Neutrophil (primary cell): Measurements from ENCODE around the gene TMEM135.
"Not testable (repeated sequence)": the region's sequence is repeated elsewhere in the genome, so short reads cannot be mapped to it uniquely, and the experiment has no call there.

ENCODE experiments used
- H3K27ac ChIP-seq: fragments of 200-600 bp; sonication (generic); 2 replicates; pipeline ENCODE4 v1.5.1; 2016; ENCODE audit warnings: mild to moderate bottlenecking, moderate library complexity
- H3K27me3 ChIP-seq: fragments of 200-600 bp; sonication (generic); 2 replicates; pipeline ENCODE4 v1.6.0; 2016; ENCODE audit warnings: mild to moderate bottlenecking
- H3K36me3 ChIP-seq: fragments of 200-600 bp; sonication (generic); 2 replicates; pipeline ENCODE4 v1.5.1; 2017
- H3K4me1 ChIP-seq, 2 experiments: fragments of 200-600 bp in 1 of 2; sonication (generic) in 1 of 2; 1 replicate in 1 of 2; 2 replicates in 1 of 2; pipeline versions ENCODE4 v1.5.1 to v1.6.1; 2013 to 2016; ENCODE audit warnings: low read depth in 1 of 2, low read length in 1 of 2, mild to moderate bottlenecking in 1 of 2, moderate library complexity in 1 of 2; ENCODE audit not compliant: control insufficient read depth in 1 of 2, insufficient read depth in 1 of 2
- H3K4me3 ChIP-seq, 2 experiments: fragments of 200-600 bp in 1 of 2; sonication (generic) in 1 of 2; 1 replicate in 1 of 2; 2 replicates in 1 of 2; pipeline ENCODE4 v1.5.1; 2013 to 2016; ENCODE audit warnings: low read depth in 1 of 2, low read length in 1 of 2, mild to moderate bottlenecking in 1 of 2, moderate library complexity in 1 of 2
- H3K9me3 ChIP-seq: fragments of 200-600 bp; sonication (generic); 2 replicates; pipeline ENCODE4 v1.5.1; 2016
- CTCF ChIP-seq: fragments of 200-600 bp; sonication (generic); IDR thresholded peaks from 2 replicates; pipeline ENCODE4 v1.5.1; 2016; ENCODE audit warnings: antibody characterized with exemption

TMEM135 gene

GRCh38 chr11:86993031-86993430, 44.7 kb upstream of the TMEM135 start:
- Histone ChIP-seq H3K4me1 (no peaks in the 10 kb centered on the region), H3K4me3 (no peak overlapping the region), H3K36me3 (no peaks in the 10 kb centered on the region), H3K27me3 (no peaks in the 10 kb centered on the region), H3K27ac (no peak overlapping the region), H3K9me3 (no peaks in the 10 kb centered on the region)
- TF ChIP-seq CTCF: no peak

GRCh38 chr11:86996953-86997570, 40.7 kb upstream of the TMEM135 start:
- no peaks in the 10 kb centered on the region for H3K9me3 ChIP-seq
- H3K4me1 ChIP-seq: no peaks in the 10 kb centered on the region
- H3K4me3 ChIP-seq: no peak overlapping the region
- H3K27ac ChIP-seq: no peak overlapping the region
- no peak for TF ChIP-seq CTCF
- no peaks in the 10 kb centered on the region for H3K36me3 ChIP-seq
- H3K27me3 ChIP-seq: no peaks in the 10 kb centered on the region

- no peak overlapping the region for H3K27ac ChIP-seq
- no peaks in the 10 kb centered on the region for H3K9me3 ChIP-seq
- H3K4me1 ChIP-seq: no peaks in the 10 kb centered on the region
- no peak for TF ChIP-seq CTCF
- no peaks in the 10 kb centered on the region for H3K27me3 ChIP-seq
- no peaks in the 10 kb centered on the region for H3K36me3 ChIP-seq
- H3K4me3 ChIP-seq: no peak overlapping the region
Observed at GRCh38 chr11:86999388-86999787, 38.3 kb upstream of the TMEM135 start.

- Histone ChIP-seq H3K4me1 (no peaks in the 10 kb centered on the region), H3K27me3 (no peaks in the 10 kb centered on the region), H3K9me3 (no peaks in the 10 kb centered on the region), H3K36me3 (no peaks in the 10 kb centered on the region), H3K27ac (no peak overlapping the region), H3K4me3 (no peak overlapping the region)
- no peak for TF ChIP-seq CTCF
Observed at GRCh38 chr11:86999859-87000753, 37.6 kb upstream of the TMEM135 start.

- Histone ChIP-seq H3K27ac (no peak overlapping the region), H3K27me3 (no peaks in the 10 kb centered on the region), H3K4me1 (no peaks in the 10 kb centered on the region), H3K36me3 (no peaks in the 10 kb centered on the region), H3K4me3 (no peak overlapping the region), H3K9me3 (no peaks in the 10 kb centered on the region)
- no peak for TF ChIP-seq CTCF
Observed at GRCh38 chr11:87002918-87003317, 34.8 kb upstream of the TMEM135 start.

- not testable (repeated sequence) for H3K36me3 ChIP-seq, H3K27me3 ChIP-seq, H3K27ac ChIP-seq, H3K4me3 ChIP-seq, H3K4me1 ChIP-seq, H3K9me3 ChIP-seq
Observed at GRCh38 chr11:87004281-87004680, 33.5 kb upstream of the TMEM135 start.
